Activated CD4-positive, alpha-beta T cell treated with anti-CD3 and anti-CD28 coated beads for 48 hours (primary cell): Measurements from ENCODE around the gene FAM219A.

Experiments
- DNase-seq: peaks from one replicate; pipeline ENCODE4 v3.0.0-alpha.2; 2020

Gene FAM219A

DNA sequence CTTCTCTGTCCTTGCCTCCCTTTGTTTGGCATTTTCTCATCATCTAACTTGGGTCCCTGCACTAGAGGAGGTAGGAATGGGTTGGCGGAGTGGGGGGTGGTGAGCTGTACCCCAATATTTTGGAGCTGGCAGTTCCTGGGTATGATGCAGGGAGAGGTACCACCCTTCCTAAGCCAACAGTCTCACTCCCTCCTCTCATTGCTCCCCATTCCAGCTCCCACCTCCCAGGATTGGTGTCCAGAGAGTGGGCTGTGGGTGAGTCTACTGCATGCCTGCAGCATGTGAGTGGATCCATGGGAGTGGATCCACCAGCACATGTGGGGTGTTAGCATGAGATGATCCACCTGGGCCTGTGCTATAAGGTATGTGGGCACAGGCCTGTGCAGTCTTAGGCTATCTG lies 59.5 kb downstream of the FAM219A start:
- DNase-seq = no peak

- no peak for DNase-seq
Observed at GRCh38 chr9:34396276-34397214, 61.8 kb downstream of the FAM219A start.

DNA sequence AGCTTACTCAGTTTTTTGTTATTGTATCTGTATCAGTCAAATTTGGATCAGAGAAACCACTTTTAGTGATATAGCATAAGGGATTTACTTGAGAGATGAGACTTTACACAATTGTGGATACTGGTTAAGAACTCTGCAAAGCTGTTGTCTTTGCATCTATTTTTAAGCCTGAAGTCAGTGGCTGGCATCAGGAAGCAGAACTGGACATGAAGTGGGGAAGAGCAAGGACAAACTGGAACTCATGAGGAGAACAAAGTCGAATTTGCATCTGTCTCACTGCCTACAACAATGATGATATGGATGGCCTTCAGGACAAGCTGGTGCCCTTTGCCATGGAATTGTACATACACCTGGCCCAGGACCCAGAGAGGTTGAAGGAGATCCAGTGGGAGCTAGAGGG lies 65.9 kb downstream of the FAM219A start:
- no peak for DNase-seq

DNA sequence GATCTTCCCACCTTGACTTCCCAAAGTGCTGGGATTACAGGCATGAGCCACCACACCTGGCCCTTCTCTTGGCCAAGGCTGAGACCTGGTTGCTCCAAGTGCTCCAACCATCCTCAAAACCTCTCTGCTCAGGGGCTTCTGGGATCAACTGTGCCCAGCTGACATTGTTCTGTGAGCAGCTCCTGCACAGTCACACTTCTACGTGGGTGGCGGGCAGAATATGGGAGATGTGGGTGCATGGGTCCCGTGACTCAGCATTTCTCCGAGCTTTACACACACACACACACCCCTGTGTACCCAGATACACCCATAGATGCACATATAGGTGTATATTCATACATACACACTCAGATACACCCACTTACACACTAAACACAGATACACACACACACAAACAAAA lies 71.1 kb downstream of the FAM219A start:
- DNase-seq = no peak

- DNase-seq = no peak
Observed at GRCh38 chr9:34386656-34387055, 71.7 kb downstream of the FAM219A start.

DNA sequence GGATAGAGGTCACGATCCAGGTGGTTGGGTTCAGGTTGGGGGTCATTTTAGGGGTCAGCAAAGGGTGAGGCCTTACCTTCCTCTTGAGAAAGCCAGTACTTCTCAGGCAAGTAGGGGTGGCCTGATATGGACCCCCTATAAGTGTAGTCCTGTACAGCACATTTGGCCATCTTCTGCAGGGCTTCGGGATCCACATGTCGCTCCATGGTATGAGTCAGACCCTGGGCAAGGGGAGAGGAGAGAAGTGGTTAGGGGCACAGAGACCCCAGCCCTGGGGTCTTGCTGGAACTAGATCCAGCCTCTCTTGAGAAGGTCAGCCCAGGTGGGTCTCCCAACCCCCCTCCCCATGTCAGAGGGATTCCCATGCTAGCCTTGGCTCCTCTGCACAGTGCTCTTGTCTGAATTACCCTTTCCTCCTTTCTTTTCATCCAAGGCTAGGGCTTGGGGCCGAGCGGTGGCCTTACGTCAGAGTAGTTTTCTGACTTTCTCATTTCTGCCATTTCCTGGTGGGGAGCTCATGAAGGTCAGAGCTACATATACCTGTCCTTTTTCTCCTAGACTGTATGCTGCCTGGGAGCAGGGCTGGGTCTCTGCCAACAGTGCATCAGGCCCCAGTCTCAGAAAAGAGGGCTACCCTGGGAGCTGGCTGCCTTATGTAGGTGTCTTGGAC lies 72.7 kb downstream of the FAM219A start:
- DNase-seq = no peak

- no peak for DNase-seq
Observed at GRCh38 chr9:34384368-34385165, 73.8 kb downstream of the FAM219A start.

DNA sequence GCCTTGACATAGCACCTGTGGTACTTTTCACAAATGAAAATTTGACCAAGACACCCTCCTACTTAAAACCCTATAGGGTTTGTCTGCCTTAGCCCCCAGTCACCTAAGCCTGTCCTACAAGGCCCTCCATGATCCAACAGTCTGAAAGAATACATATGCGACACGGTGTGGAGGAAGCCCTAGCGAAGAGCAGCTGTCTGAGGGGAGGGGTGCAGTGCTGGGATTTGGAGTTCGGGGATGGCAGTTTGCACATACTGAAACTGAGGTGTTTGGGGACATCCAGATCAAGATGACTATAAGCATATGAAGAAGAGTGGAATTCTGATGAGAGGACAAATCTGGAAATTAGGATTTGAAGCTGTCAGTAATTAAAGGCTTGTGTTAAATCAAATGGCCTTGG lies 74.5 kb downstream of the FAM219A start:
- no peak for DNase-seq

GRCh38 chr9:34382879-34383278 lies 75.5 kb downstream of the FAM219A start:
- DNase-seq = no peak

DNA sequence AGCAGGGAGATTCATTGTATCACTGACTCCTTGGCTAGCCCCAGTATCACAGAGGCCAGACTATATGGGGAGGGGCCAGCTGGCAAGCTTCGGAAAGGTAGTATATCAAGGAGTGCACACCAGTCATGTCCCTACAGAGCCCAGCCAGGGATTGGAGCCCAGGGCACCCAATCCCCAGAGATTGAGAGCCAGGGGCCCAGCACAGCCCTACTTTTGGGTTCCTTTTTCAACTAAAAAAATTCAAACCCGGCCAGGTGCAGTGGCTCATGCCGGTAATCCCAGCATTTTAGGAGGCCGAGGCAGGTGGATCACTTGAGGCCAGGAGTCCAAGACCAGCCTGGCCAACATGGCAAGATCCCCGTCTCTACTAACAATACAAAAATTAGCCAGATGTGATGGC lies 76.3 kb downstream of the FAM219A start:
- no peak for DNase-seq

GRCh38 chr9:34381323-34381722 lies 77.0 kb downstream of the FAM219A start:
- DNase-seq = peak; percentile 15

- DNase-seq = peak; percentile 81
Observed at GRCh38 chr9:34380511-34381315, 77.7 kb downstream of the FAM219A start.

GRCh38 chr9:34380034-34380510 lies 78.3 kb downstream of the FAM219A start:
- peak; percentile 28 for DNase-seq

DNA sequence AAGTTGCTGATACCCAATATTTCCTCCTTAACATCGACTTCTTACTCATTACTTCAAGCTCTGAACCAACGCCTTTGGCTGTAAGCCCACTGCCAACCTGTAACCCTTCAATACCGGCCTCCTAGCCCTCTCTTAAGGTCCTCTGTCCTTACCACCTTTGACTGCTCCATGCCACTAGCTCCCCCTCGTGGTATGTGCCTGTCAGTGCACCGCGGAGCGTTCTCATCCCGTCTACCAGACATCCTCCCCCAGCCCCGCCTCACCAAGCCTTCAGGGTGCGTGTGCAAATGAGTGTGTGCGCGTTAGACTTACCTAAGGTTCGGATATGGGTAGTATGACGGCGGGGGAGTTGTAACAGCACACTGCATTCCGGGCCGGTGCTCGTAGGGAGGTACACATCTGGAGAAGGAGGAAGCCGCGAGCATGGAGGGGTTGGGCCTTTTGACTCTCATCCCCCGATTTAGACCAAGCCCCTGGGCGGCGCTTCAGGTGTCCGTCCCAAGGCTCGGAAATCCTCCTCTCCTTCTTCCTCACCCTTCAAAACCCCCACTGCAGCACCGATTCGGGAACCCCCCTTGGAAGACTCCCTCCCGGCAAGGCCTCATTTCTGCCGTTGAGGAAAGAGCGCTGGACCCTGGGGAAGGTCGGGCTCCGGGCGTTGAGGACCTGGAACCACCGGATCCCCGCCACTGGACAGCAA lies 78.9 kb downstream of the FAM219A start:
- DNase-seq = peak; percentile 95

DNA sequence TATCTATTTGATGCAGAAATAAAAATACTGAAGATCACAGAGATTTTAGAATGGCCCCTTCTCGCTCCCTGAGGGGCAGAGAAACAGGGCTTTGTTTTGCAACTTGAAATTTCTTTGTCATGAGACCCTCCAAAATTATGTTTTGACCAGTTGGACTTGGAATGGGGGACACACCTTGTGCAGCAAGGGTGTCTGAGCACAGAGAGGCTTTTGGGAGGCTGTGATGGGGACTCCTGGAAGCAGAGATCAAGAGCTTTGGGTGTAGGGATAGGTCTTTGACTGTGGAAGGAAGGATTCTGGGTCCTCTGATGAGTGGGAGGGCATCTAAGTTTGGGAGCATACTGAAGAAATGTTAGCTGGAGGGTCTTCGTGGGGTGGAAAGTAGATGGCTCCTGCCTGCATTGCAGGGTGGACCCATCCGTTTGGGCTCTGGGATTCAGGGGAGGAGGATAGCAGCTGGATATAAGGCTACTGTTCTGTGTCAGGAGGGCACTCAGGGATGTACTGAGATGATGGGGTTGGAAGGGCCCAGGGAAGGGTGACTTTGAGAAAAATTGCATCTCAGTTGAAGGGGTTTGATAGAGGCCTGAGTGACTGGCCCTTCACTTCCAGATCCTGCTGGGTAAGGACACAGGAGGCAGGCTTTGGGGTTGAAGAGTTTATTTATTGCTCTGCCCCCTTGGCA lies 79.9 kb downstream of the FAM219A start:
- no peak for DNase-seq

- DNase-seq = no peak
Observed at GRCh38 chr9:34377404-34377746, 81.0 kb downstream of the FAM219A start.

DNA sequence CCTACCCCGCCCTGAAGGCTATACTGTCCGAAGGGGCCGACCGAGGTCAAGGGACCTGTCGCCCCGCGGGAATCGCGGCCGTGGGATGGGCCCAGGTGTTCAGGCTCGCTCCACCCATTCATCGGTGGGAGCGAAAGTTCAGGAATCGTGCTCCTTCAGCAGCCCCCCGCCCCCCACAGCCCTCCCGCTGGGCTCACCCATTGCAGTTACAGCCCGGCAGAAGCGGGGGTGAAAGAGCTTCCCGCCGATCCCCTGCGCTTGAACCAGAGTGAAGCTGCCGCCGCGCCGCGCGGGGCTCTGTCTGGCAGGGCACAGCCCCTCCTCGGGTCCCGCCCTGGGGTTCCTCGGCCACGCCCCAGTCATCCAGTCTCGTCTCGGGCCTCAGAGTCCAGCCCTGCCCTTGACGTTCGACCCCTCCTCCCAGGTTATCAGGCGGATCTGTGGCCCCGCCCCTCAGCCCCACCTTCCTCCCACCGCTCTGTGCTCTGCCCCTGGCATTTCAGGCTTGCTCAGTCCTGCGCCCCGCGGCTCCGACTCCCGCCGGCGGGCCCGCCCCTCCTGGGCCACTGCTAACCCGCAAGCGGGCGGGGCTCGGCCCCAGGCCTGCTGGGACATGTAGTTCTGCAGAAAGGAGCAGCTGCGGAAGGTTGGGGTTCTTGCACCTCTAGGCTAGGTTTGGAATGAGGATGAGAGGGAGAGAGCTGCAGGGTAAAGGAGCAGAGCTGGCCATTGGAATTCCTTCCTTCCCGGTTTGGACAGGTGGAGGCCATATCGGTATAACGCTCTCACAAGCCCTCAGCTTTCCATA lies 81.6 kb downstream of the FAM219A start, which contains the start of gene MYORG:
TSS of gene MYORG (minus strand) at position 303 of the 808 bp plus-strand sequence. CDS start 3,955 bp downstream, outside the sequence.
- DNase-seq = peak; percentile 98

- DNase-seq = peak; percentile 50
Observed at GRCh38 chr9:34375901-34376595, 82.3 kb downstream of the FAM219A start.

GRCh38 chr9:34374905-34375552 lies 83.3 kb downstream of the FAM219A start:
- DNase-seq = no peak
